Esophagus muscularis mucosa (tissue), 3 donors: ENCODE results near the gene TSNAXIP1.

Source experiments
- CTCF ChIP-seq, 3 experiments: fragments of 200-600 bp in 2 of 3; fragments of 450-650 bp in 1 of 3; sonication (generic) in 2 of 3; IDR thresholded peaks; one replicate each; pipeline ENCODE4 v1.5.1; 2017 to 2019; ENCODE audit warnings: antibody characterized with exemption in 3 of 3, mild to moderate bottlenecking in 2 of 3, moderate library complexity in 1 of 3
- POLR2AphosphoS5 ChIP-seq, 2 donors: sonication (generic); formaldehyde crosslinking; IDR thresholded peaks; one replicate each; pipeline ENCODE4 v1.6.1; 2017; ENCODE audit warnings: antibody characterized with exemption in 2 of 2

GRCh38 chr16:67767953-67768352 is 38.7 kb upstream of the TSNAXIP1 start:
- TF ChIP-seq POLR2AphosphoS5 (IDR thresholded peaks at IDR 0.05) (no peak), CTCF (IDR thresholded peaks at IDR 0.05) (no peak)
